ENCODE data around the gene RPS6KA2. TPM values are rescaled to one million over a fixed set of nuclear protein-coding genes. Genes with fewer than 3 reads are reported as not detected.

Gene RPS6KA2
- total and polyA plus RNA-seq, 2 donors (not counting 1 experiment from before 2014, with no cell fraction given), result 2.2 to 16.0 TPM

DNA sequence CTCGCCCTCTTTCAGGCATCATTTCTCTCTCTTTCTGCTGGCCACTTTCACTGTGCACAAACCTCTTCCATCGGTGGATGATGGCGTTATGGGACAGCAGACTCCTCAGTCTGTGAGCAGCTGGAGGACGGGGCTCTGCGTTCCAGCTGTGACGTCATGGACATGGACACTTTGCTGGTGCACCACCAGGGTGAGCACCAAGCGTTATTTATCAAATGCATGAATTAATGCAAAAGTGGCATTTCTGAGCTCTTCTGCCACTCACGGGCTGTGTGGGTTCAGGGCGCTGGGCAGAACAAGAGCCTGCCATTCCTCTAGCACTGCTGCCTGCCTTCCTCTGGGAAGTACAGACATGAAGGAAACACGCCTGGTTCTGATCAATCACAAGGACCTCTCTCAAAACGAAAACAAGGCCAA is 161.4 kb downstream of the RPS6KA2 start:
- H3K4me1 Mint-ChIP-seq, result peaks cover 29% of the 10 kb centered on the region
- Histone ChIP-seq H3K27ac (ENCODE audit: low read length in 2 of 2) (no peak overlapping the region), H3K27me3 (replicated peaks in 1 of 4; ENCODE audit: control extremely low read depth in 1 of 4, control insufficient read depth in 3 of 4, insufficient read depth in 4 of 4, low read length in 3 of 4) (no peaks in the 10 kb centered on the region), H3K4me3 (ENCODE audit: control extremely low read depth in 1 of 5, extremely low read depth in 1 of 5, insufficient read depth in 1 of 5, low read depth in 2 of 5, low read length in 4 of 5) (no peak overlapping the region), H3K4me2 (replicated peaks; ENCODE audit: low read depth, low read length, poor library complexity, severe bottlenecking) (no peak overlapping the region), H2AFZ (ENCODE audit: insufficient read depth, low read depth, low read length, poor library complexity, severe bottlenecking) (no peak overlapping the region), H3K4me1 (ENCODE audit: control insufficient read depth in 2 of 2, insufficient read depth in 2 of 2, low read length in 2 of 2) (peaks cover 34 to 40% of the 10 kb centered on the region in 2 donors), H4K20me1 (ENCODE audit: control insufficient read depth, insufficient read depth, low read length, poor library complexity, severe bottlenecking) (no peaks in the 10 kb centered on the region), H3K9me3 (ENCODE audit: control extremely low read depth in 1 of 3, control insufficient read depth in 2 of 3, insufficient read depth in 1 of 3, low read length in 2 of 3) (no peaks in the 10 kb centered on the region), H3K36me3 (replicated peaks in 1 of 2; ENCODE audit: control extremely low read depth in 1 of 2, control insufficient read depth in 1 of 2, extremely low read depth in 1 of 2, insufficient read depth in 2 of 2, low read length in 1 of 2) (no peaks in the 10 kb centered on the region), H3K9ac (ENCODE audit: low read length) (no peak overlapping the region), H3K79me2 (ENCODE audit: control insufficient read depth, insufficient read depth, low read length) (no peaks in the 10 kb centered on the region)
- peaks cover 4% of the 10 kb centered on the region for H3K27me3 Mint-ChIP-seq
- H3K27ac Mint-ChIP-seq, result no peak overlapping the region
- WGBS (ENCODE audit: insufficient coverage), result 89% methylated on average over 9 of the region's 11 CpGs
- ChIA-PET POLR2A (no interaction called here), CTCF (no interaction called here)
- H3K4me3 Mint-ChIP-seq, result no peak overlapping the region
- ATAC-seq (ENCODE audit: low read depth) (no peak), DNase-seq (no peak)
- intact Hi-C loops (cut with micrococcal nuclease), result no loop called here
- no peaks in the 10 kb centered on the region for H3K9me3 Mint-ChIP-seq (ENCODE audit: insufficient read depth)
- TF ChIP-seq, protein P1, sequence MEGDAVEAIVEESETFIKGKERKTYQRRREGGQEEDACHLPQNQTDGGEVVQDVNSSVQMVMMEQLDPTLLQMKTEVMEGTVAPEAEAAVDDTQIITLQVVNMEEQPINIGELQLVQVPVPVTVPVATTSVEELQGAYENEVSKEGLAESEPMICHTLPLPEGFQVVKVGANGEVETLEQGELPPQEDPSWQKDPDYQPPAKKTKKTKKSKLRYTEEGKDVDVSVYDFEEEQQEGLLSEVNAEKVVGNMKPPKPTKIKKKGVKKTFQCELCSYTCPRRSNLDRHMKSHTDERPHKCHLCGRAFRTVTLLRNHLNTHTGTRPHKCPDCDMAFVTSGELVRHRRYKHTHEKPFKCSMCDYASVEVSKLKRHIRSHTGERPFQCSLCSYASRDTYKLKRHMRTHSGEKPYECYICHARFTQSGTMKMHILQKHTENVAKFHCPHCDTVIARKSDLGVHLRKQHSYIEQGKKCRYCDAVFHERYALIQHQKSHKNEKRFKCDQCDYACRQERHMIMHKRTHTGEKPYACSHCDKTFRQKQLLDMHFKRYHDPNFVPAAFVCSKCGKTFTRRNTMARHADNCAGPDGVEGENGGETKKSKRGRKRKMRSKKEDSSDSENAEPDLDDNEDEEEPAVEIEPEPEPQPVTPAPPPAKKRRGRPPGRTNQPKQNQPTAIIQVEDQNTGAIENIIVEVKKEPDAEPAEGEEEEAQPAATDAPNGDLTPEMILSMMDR (IDR thresholded peaks at IDR 0.05), result no peak
- no peak for TF ChIP-seq EZH2 (IDR thresholded peaks at IDR 0.05; ENCODE audit: borderline replicate concordance, insufficient read depth, low read depth, low read length, poor library complexity, severe bottlenecking)

DNA sequence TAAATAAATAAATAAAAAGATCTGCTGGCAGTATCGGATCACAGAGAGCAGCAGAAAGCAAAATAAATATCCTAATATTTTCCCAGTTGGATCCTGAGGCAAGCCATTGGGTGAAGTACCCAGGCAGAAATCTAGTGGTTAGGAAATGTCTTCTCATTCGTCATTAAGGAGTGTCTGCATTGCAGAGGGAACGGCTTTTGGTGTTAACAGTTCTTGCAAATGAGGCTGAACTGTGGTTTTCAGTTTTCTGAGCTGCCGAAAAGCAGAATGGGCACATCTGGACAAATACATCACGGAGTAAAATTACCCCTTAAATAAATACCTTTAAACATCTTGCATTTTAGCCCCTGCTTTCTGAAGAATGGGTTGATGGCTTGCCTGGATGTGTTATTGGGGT is 162.1 kb downstream of the RPS6KA2 start:
- WGBS (ENCODE audit: insufficient coverage), result no CpG with 5 or more reads among the region's 5 CpGs
- Mint-ChIP-seq H3K27ac (no peak overlapping the region), H3K9me3 (ENCODE audit: insufficient read depth) (no peaks in the 10 kb centered on the region), H3K4me3 (no peak overlapping the region), H3K27me3 (peaks cover 4% of the 10 kb centered on the region), H3K4me1 (peaks cover 35% of the 10 kb centered on the region)
- DNase-seq (no peak), ATAC-seq (ENCODE audit: low read depth) (no peak)
- Histone ChIP-seq H4K20me1 (ENCODE audit: control insufficient read depth, insufficient read depth, low read length, poor library complexity, severe bottlenecking) (no peaks in the 10 kb centered on the region), H3K27ac (ENCODE audit: low read length in 2 of 2) (no peak overlapping the region), H3K4me2 (replicated peaks; ENCODE audit: low read depth, low read length, poor library complexity, severe bottlenecking) (no peak overlapping the region), H3K9me3 (ENCODE audit: control extremely low read depth in 1 of 3, control insufficient read depth in 2 of 3, insufficient read depth in 1 of 3, low read length in 2 of 3) (no peaks in the 10 kb centered on the region), H3K9ac (ENCODE audit: low read length) (no peak overlapping the region), H3K4me3 (ENCODE audit: control extremely low read depth in 1 of 5, extremely low read depth in 1 of 5, insufficient read depth in 1 of 5, low read depth in 2 of 5, low read length in 4 of 5) (no peak overlapping the region), H3K27me3 (replicated peaks in 1 of 4; ENCODE audit: control extremely low read depth in 1 of 4, control insufficient read depth in 3 of 4, insufficient read depth in 4 of 4, low read length in 3 of 4) (no peaks in the 10 kb centered on the region), H3K4me1 (ENCODE audit: control insufficient read depth in 2 of 2, insufficient read depth in 2 of 2, low read length in 2 of 2) (peaks cover 37 to 45% of the 10 kb centered on the region in 2 donors), H3K36me3 (replicated peaks in 1 of 2; ENCODE audit: control extremely low read depth in 1 of 2, control insufficient read depth in 1 of 2, extremely low read depth in 1 of 2, insufficient read depth in 2 of 2, low read length in 1 of 2) (no peaks in the 10 kb centered on the region), H2AFZ (ENCODE audit: insufficient read depth, low read depth, low read length, poor library complexity, severe bottlenecking) (no peak overlapping the region), H3K79me2 (ENCODE audit: control insufficient read depth, insufficient read depth, low read length) (no peaks in the 10 kb centered on the region)
- ChIA-PET POLR2A (no interaction called here), CTCF (no interaction called here)
- TF ChIP-seq, protein P1 (IDR thresholded peaks at IDR 0.05), result no peak
- TF ChIP-seq EZH2 (IDR thresholded peaks at IDR 0.05; ENCODE audit: borderline replicate concordance, insufficient read depth, low read depth, low read length, poor library complexity, severe bottlenecking), result no peak
- intact Hi-C loops (cut with micrococcal nuclease), result no loop called here

All from B cell (primary cell).